ENCODE results near the gene LRFN4. TPM values are rescaled to one million over a fixed set of nuclear protein-coding genes. Genes with fewer than 3 reads are reported as not detected.
A peak's percentile ranks its signal among the peaks of the same experiment; 100 is the strongest.

Gene LRFN4
- total RNA-seq, 1 donor from 2014 or later = 13.5 TPM

DNA sequence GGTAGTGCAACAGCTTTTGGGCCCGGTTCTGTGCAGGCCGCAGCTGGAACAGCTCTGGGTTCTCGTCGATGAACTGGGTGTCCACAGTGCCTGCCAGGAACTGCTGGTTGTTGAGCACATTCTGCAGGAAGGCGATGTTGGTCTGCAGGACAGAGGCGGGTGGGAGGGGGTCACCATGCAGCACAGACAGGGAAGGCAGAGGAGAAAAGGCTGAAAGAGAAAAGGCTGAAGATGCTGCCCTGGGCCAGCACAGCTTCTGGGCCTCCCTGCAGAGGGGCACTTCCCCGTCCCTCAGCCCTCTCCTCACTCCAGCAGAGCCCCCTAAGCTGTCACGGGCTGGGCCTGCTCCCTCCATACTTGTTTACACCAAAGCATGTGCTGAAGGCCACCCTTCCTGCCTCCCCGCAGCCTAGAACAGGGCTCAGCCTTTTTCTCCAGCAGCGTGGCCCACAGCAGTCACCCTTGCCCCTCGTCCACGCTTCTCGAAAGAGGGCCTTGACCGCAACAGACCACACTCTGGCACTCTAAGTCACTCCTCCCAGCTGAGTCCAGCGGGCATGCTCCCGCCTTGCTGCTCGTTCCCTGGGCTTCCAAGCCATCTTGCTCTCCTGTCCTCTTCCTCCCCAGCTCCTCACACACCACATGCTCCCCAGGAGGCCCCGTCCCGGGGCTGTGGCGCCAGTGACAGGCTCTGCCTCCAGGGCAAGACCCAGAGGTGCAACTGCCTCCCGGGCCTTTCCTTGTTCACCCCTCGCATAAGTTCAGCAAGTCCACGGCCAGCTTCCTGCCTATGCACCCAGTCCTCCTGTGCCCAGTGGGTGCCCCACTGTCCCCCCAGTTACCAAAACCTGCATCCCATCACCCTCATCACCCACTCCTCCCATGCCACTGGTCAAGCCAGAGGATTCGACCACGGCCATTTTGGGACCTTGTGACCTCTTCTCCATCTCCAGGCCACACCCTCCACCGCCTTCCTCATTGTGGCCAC, 3.3 kb upstream of the LRFN4 start:
- Histone ChIP-seq H3K27ac (replicated peaks) (no peak overlapping the region), H3K9me3 (replicated peaks) (no peaks in the 10 kb centered on the region), H3K4me3 (no peak overlapping the region), H3K27me3 (ENCODE audit: low read depth) (no peaks in the 10 kb centered on the region), H3K4me1 (peaks cover 15% of the 10 kb centered on the region), H3K36me3 (peaks cover 3% of the 10 kb centered on the region)
- intact Hi-C loops (cut with micrococcal nuclease) = no loop called here
- DNase-seq = no peak
- TF ChIP-seq, protein P1, sequence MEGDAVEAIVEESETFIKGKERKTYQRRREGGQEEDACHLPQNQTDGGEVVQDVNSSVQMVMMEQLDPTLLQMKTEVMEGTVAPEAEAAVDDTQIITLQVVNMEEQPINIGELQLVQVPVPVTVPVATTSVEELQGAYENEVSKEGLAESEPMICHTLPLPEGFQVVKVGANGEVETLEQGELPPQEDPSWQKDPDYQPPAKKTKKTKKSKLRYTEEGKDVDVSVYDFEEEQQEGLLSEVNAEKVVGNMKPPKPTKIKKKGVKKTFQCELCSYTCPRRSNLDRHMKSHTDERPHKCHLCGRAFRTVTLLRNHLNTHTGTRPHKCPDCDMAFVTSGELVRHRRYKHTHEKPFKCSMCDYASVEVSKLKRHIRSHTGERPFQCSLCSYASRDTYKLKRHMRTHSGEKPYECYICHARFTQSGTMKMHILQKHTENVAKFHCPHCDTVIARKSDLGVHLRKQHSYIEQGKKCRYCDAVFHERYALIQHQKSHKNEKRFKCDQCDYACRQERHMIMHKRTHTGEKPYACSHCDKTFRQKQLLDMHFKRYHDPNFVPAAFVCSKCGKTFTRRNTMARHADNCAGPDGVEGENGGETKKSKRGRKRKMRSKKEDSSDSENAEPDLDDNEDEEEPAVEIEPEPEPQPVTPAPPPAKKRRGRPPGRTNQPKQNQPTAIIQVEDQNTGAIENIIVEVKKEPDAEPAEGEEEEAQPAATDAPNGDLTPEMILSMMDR (IDR thresholded peaks at IDR 0.05; ENCODE audit: borderline replicate concordance) = no peak

DNA sequence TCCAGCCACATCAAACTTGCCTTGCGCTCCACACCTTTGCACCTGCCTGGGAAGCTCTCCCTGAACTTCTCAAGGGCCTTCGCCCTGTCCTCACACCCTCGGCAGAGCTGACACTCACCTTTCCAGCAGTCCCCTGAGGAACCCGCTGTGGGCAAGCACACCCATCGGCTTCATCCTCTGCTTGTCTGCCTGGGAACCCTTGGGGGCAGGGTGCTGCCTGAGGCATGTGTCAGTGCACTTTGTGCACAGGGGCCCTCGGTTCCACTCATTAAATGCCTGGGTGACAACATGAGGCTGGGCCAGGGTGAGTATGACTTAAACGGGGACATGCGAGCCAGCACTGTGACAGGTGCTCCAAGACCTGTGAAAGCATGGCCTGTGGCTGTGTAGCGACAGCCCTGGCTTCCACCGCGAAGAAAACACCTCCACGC, 2.6 kb upstream of the LRFN4 start:
- TF ChIP-seq, protein P1 (IDR thresholded peaks at IDR 0.05; ENCODE audit: borderline replicate concordance) = no peak
- no peaks in the 10 kb centered on the region for H3K27me3 ChIP-seq (ENCODE audit: low read depth)
- intact Hi-C loops (cut with micrococcal nuclease) = no loop called here
- no peak for DNase-seq
- no peaks in the 10 kb centered on the region for H3K9me3 ChIP-seq (replicated peaks)
- H3K4me3 ChIP-seq = no peak overlapping the region
- H3K36me3 ChIP-seq = peaks cover 3% of the 10 kb centered on the region
- peaks cover 15% of the 10 kb centered on the region for H3K4me1 ChIP-seq
- H3K27ac ChIP-seq (replicated peaks) = no peak overlapping the region

GRCh38 chr11:66854729-66855211, 2.1 kb upstream of the LRFN4 start:
- H3K4me3 ChIP-seq = no peak overlapping the region
- intact Hi-C loops (cut with micrococcal nuclease) = no loop called here
- H3K27me3 ChIP-seq (ENCODE audit: low read depth) = no peaks in the 10 kb centered on the region
- DNase-seq = no peak
- H3K9me3 ChIP-seq (replicated peaks) = no peaks in the 10 kb centered on the region
- TF ChIP-seq, protein P1 (IDR thresholded peaks at IDR 0.05; ENCODE audit: borderline replicate concordance) = no peak
- H3K27ac ChIP-seq (replicated peaks) = no peak overlapping the region
- H3K4me1 ChIP-seq = peaks cover 15% of the 10 kb centered on the region
- peaks cover 3% of the 10 kb centered on the region for H3K36me3 ChIP-seq

GRCh38 chr11:66855574-66856495, 1.0 kb upstream of the LRFN4 start:
- H3K27me3 ChIP-seq (ENCODE audit: low read depth) = no peaks in the 10 kb centered on the region
- DNase-seq = peak; percentile 94
- peaks cover 3% of the 10 kb centered on the region for H3K36me3 ChIP-seq
- peak overlapping the region; percentile 82 for H3K4me3 ChIP-seq
- peak overlapping the region; percentile 93 for H3K27ac ChIP-seq (replicated peaks)
- peaks cover 15% of the 10 kb centered on the region for H3K4me1 ChIP-seq
- intact Hi-C loops (cut with micrococcal nuclease) = no loop called here
- H3K9me3 ChIP-seq (replicated peaks) = no peaks in the 10 kb centered on the region
- TF ChIP-seq, protein P1 (IDR thresholded peaks at IDR 0.05; ENCODE audit: borderline replicate concordance) = no peak

- intact Hi-C loops (cut with micrococcal nuclease) = no loop called here
- H3K36me3 ChIP-seq = peaks cover 3% of the 10 kb centered on the region
- H3K4me3 ChIP-seq = peak overlapping the region; percentile 82
- no peaks in the 10 kb centered on the region for H3K9me3 ChIP-seq (replicated peaks)
- no peak for DNase-seq
- peak overlapping the region; percentile 93 for H3K27ac ChIP-seq (replicated peaks)
- TF ChIP-seq, protein P1 (IDR thresholded peaks at IDR 0.05; ENCODE audit: borderline replicate concordance) = no peak
- peaks cover 15% of the 10 kb centered on the region for H3K4me1 ChIP-seq
- no peaks in the 10 kb centered on the region for H3K27me3 ChIP-seq (ENCODE audit: low read depth)
These were observed 516 bp downstream of the LRFN4 start for GRCh38 chr11:66857234-66857926.

Measured in left ventricle myocardium inferior (tissue), 1 donor.